A549 (cell line): ENCODE results near the gene CAT.

Experiments used
- CTCF ChIP-seq: fragments of >200 bp; sonication (Bioruptor Twin); formaldehyde crosslinking; IDR thresholded peaks from 3 replicates; pipeline ENCODE4 v1.5.1; 2016
- RFX5 ChIP-seq: fragments of 450-650 bp; IDR thresholded peaks from 2 replicates; pipeline ENCODE4 v1.7.1; 2014; ENCODE audit warnings: antibody characterized with exemption, mild to moderate bottlenecking, moderate library complexity
- ZNF302 ChIP-seq: fragments of 250-450 bp; sonication (Bioruptor Pico); IDR thresholded peaks from 2 replicates; pipeline ENCODE4 v1.9.0; 2021; ENCODE audit warnings: inconsistent platforms, mild to moderate bottlenecking, moderate library complexity

- TF ChIP-seq RFX5 (no peak), CTCF (no peak), ZNF302 (CRISPR knock-in tag) (no peak)
Observed at GRCh38 chr11:34451053-34451452, 12.3 kb downstream of the CAT start.
